Thyroid gland (tissue), 4 donors: ENCODE data around the gene USP5.

Source experiments
- CTCF ChIP-seq, 6 experiments: fragments of 200-600 bp in 3 of 6; fragments of 450-650 bp in 3 of 6; sonication (generic) in 3 of 6; IDR thresholded peaks; one replicate each; pipeline ENCODE4 v1.5.1; 2016 to 2019; ENCODE audit warnings: antibody characterized with exemption in 6 of 6, mild to moderate bottlenecking in 2 of 6, inconsistent platforms in 1 of 6, moderate library complexity in 1 of 6
- POLR2A ChIP-seq, 2 donors: fragments of 450-650 bp; IDR thresholded peaks; one replicate each; pipeline ENCODE4 v1.6.1; 2017; ENCODE audit warnings: antibody characterized with exemption in 2 of 2, mild to moderate bottlenecking in 2 of 2, moderate library complexity in 1 of 2

GRCh38 chr12:6914246-6914946 is 62.4 kb downstream of the USP5 start, which contains the start of gene ENO2:
- TF ChIP-seq CTCF (IDR thresholded peaks at IDR 0.05) (no peak), POLR2A (IDR thresholded peaks at IDR 0.05) (peak in 1 of 2 donors; percentile 61)
